Spleen (tissue), 11 donors: ENCODE results near the gene CD9. TPM values are rescaled to one million over a fixed set of nuclear protein-coding genes. Genes with fewer than 3 reads are reported as not detected.

Experiments
- DNase-seq: peaks from one replicate; pipeline ENCODE4 v3.0.0-alpha.2; 2020
- H3K27ac ChIP-seq, 8 donors: fragments of 200-600 bp; sonication (generic) in 7 of 8; 1 replicate in 4 of 8; 2 replicates in 4 of 8; pipeline versions ENCODE4 v1.5.0 to v1.8.0; 2016 to 2021; ENCODE audit warnings: inconsistent platforms in 4 of 8, mild to moderate bottlenecking in 4 of 8, moderate library complexity in 1 of 8
- H3K27me3 ChIP-seq, 7 donors: fragments of 200-600 bp; sonication (generic) in 6 of 7; replicated peaks in 1 of 7; 1 replicate in 4 of 7; 2 replicates in 3 of 7; pipeline versions ENCODE4 v1.5.0 to v1.8.0; 2016 to 2021; ENCODE audit warnings: inconsistent platforms in 3 of 7, mild to moderate bottlenecking in 1 of 7
- H3K36me3 ChIP-seq, 6 donors: fragments of 200-600 bp; sonication (generic) in 5 of 6; 1 replicate in 4 of 6; 2 replicates in 2 of 6; pipeline versions ENCODE4 v1.5.0 to v1.8.0; 2016 to 2021; ENCODE audit warnings: inconsistent platforms in 2 of 6
- H3K4me1 ChIP-seq, 6 donors: fragments of 200-600 bp; sonication (generic) in 5 of 6; 1 replicate in 3 of 6; 2 replicates in 3 of 6; pipeline versions ENCODE4 v1.5.0 to v1.8.0; 2016 to 2021; ENCODE audit warnings: inconsistent platforms in 3 of 6
- H3K4me3 ChIP-seq, 8 donors: fragments of 200-600 bp; sonication (generic) in 7 of 8; 1 replicate in 4 of 8; 2 replicates in 4 of 8; pipeline versions ENCODE4 v1.5.0 to v1.8.0; 2016 to 2021; ENCODE audit warnings: inconsistent platforms in 4 of 8, mild to moderate bottlenecking in 4 of 8, moderate library complexity in 2 of 8
- H3K9me3 ChIP-seq, 8 donors: fragments of 200-600 bp; sonication (generic) in 7 of 8; 1 replicate in 4 of 8; 2 replicates in 4 of 8; pipeline versions ENCODE4 v1.5.0 to v1.8.0; 2016 to 2021; ENCODE audit warnings: inconsistent platforms in 4 of 8
- CTCF ChIP-seq, 11 experiments: fragments of 200-600 bp in 7 of 11; fragments of 450-650 bp in 4 of 11; sonication (generic) in 4 of 11; IDR thresholded peaks in 8 of 11; conservative IDR thresholded peaks in 3 of 11; 1 replicate in 7 of 11; 2 replicates in 4 of 11; pipeline versions ENCODE4 v1.4.0 to v1.8.0; 2016 to 2021; ENCODE audit warnings: antibody characterized with exemption in 11 of 11, inconsistent platforms in 4 of 11, mild to moderate bottlenecking in 1 of 11
- POLR2A ChIP-seq, 3 donors: fragments of 450-650 bp; IDR thresholded peaks; one replicate each; pipeline ENCODE4 v1.5.1; 2017; ENCODE audit warnings: antibody characterized with exemption in 3 of 3, mild to moderate bottlenecking in 1 of 3
- POLR2AphosphoS5 ChIP-seq, 3 donors: sonication (generic); formaldehyde crosslinking; IDR thresholded peaks; one replicate each; pipeline ENCODE4 v1.5.1; 2017; ENCODE audit warnings: antibody characterized with exemption in 3 of 3
- WGBS, 5 donors: extraction: QIAGEN DNeasy Blood & Tissue Kit in 3 of 5; methylation state at CpG; one replicate each; pipeline versions ENCODE4 v1.1.5 to v1.1.7; 2013 to 2018; 5-methylcytosine and 5-hydroxymethylcytosine counted together
- intact Hi-C: fragments of 100-400 bp; cut with DNase I; formaldehyde crosslinking; loops from one replicate; pipeline ENCODE4 v1.15.0; 2023; ENCODE audit warnings: low total_unique reads
- polyA plus RNA-seq, 3 donors: library from polyadenylated mRNA; stranded (reverse); fragments of 200-250 nt; gene quantifications; one replicate each; pipeline ENCODE4 v1.2.1, GENCODE V29; 2013
- total RNA-seq, 7 donors: library from RNA; depleted of rRNA in 3 of 7; stranded (reverse); fragments of >200 nt in 3 of 7; fragmentation: NEBNext Ultra II Directional in 4 of 7; extraction: Animal tissue kit (Norgen Biotek cat#: 25700) in 4 of 7; gene quantifications; one replicate each; pipeline versions ENCODE4 v1.1.0 to v1.2.1, GENCODE V29; 2016 to 2021
- donor health status: healthy with polysubstance abuse.
- donor health status: DM: no; HTN: no; CAD: no; lungs with moderate emphysema.
- donor health status: DM: no; HTN: no; CAD: no.
- donor health status: Bipolar disorder and iron deficiency.
- donor health status: healthy.
- donor health status: DM: no; HTN: no; CAD: no.
- donor health status: DM: yes; HTN: yes; CAD: no.

The CD9 gene
- total and polyA plus RNA-seq, 10 donors: 16.2 to 113 (median 68.9) TPM

DNA sequence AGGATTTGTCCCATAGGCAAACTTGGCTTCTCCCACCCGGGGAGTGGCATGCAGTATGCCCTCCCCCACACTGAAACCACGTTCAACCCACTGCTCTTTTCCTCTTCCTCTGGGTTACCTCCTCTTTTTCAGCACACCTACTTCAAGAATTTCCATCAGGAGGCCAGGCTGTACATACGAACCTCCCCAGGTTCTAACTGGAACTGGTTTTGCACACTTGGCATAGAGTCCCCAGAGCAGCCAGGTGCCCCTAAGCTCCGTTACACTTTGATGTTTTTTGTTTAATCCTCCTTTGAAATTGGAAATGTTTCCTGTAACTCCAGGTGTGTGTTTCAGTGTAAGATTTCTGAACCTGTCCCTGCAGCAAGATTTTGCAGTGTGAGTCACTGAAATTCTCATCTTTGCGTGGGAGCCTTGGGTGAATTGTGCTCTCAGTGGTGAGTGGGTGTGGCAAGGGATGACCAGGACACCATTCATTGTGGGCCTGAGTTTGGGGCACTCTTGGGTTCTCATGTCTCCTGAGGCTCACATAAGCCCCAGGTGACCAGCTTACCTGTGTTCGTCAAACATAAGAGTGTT lies 18.2 kb downstream of the CD9 start:
- intact Hi-C loops: no loop called here
- DNase-seq: no peak
- peaks cover 0 to 35% (median 4%) of the 10 kb centered on the region in 6 donors for H3K4me1 ChIP-seq

GRCh38 chr12:6219980-6220379 lies 19.8 kb downstream of the CD9 start:
- H3K9me3 ChIP-seq: no peaks in the 10 kb centered on the region
- WGBS, 5 donors: 69 to 80% (median 71%) methylated on average over 6 of the region's 6 CpGs
- peaks cover 0 to 40% (median 4%) of the 10 kb centered on the region in 6 donors for H3K4me1 ChIP-seq
- H3K27ac ChIP-seq: no peak overlapping the region
- TF ChIP-seq CTCF (IDR thresholded peaks at IDR 0.05 in 8 of 11, conservative IDR thresholded peaks at IDR 0.05 in 3 of 11) (no peak), POLR2AphosphoS5 (IDR thresholded peaks at IDR 0.05) (no peak)
- intact Hi-C loops: no loop called here
- H3K27me3 ChIP-seq: no peaks in the 10 kb centered on the region
- H3K4me3 ChIP-seq: no peak overlapping the region
- no peaks in the 10 kb centered on the region for H3K36me3 ChIP-seq
- no peak for DNase-seq

More for the DNA sequence above, 18.2 kb downstream of the CD9 start:
- H3K27me3 ChIP-seq: no peaks in the 10 kb centered on the region
- H3K27ac ChIP-seq: no peak overlapping the region
- no peak overlapping the region for H3K4me3 ChIP-seq
- 58 to 62% (median 61%) methylated on average over 6 of the region's 6 CpGs for WGBS, 5 donors
- no peaks in the 10 kb centered on the region for H3K9me3 ChIP-seq
- H3K36me3 ChIP-seq: no peaks in the 10 kb centered on the region
- TF ChIP-seq POLR2AphosphoS5 (IDR thresholded peaks at IDR 0.05) (no peak), CTCF (IDR thresholded peaks at IDR 0.05 in 8 of 11, conservative IDR thresholded peaks at IDR 0.05 in 3 of 11) (no peak), POLR2A (IDR thresholded peaks at IDR 0.05) (no peak)

- Histone ChIP-seq H3K27ac (no peak overlapping the region), H3K36me3 (peaks cover 0 to 9% (median 0%) of the 10 kb centered on the region in 6 donors), H3K9me3 (no peaks in the 10 kb centered on the region), H3K27me3 (no peaks in the 10 kb centered on the region), H3K4me1 (peaks cover 0 to 39% (median 2%) of the 10 kb centered on the region in 6 donors), H3K4me3 (no peak overlapping the region)
- 88 to 97% (median 95%) methylated on average over 9 of the region's 9 CpGs for WGBS, 5 donors
- intact Hi-C loops: no loop called here
- TF ChIP-seq POLR2A (IDR thresholded peaks at IDR 0.05): no peak
- no peak for TF ChIP-seq POLR2AphosphoS5 (IDR thresholded peaks at IDR 0.05)
- TF ChIP-seq CTCF (IDR thresholded peaks at IDR 0.05 in 8 of 11, conservative IDR thresholded peaks at IDR 0.05 in 3 of 11): no peak
- DNase-seq: no peak
Measured at GRCh38 chr12:6221146-6221545, 20.9 kb downstream of the CD9 start.

DNA sequence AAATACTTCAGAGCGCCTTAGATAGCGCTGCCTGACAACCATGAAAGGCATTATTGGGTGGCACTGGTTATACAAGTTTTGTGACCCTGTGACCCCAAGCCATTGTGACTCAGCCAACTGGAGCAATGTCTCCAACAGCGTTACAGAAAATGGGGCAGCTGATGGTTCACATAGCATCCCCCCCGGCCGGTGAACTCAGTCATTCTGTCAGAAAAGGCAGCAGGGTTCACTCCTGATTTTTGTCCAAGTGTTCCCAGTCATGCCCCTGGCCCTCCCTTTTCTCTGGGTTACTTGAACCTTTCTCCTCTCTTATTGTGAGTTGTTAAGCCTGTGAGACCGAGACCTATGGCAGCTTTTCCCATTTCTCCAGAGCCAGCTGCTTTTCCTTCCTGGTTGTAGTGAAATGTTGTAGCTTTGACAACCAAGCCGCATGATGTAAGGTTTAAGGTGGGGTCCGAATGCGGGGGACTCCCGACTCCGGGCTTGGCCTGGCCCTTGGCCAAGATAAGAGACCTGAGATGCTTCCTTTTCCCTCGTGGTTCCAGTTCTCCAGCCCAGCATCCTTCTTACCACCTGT lies 22.0 kb downstream of the CD9 start:
- 67 to 84% (median 75%) methylated on average over 12 of the region's 12 CpGs for WGBS, 5 donors
- H3K36me3 ChIP-seq: peaks cover 0 to 20% (median 0%) of the 10 kb centered on the region in 6 donors
- H3K27ac ChIP-seq: no peak overlapping the region
- DNase-seq: no peak
- H3K4me3 ChIP-seq: no peak overlapping the region
- H3K9me3 ChIP-seq: no peaks in the 10 kb centered on the region
- intact Hi-C loops: no loop called here
- H3K4me1 ChIP-seq: peaks cover 0 to 37% (median 1%) of the 10 kb centered on the region in 6 donors
- no peaks in the 10 kb centered on the region for H3K27me3 ChIP-seq
- TF ChIP-seq POLR2AphosphoS5 (IDR thresholded peaks at IDR 0.05) (no peak), CTCF (IDR thresholded peaks at IDR 0.05 in 8 of 11, conservative IDR thresholded peaks at IDR 0.05 in 3 of 11) (no peak), POLR2A (IDR thresholded peaks at IDR 0.05) (no peak)
